Raji (cell line): Measurements from ENCODE around the gene NFATC4.

Experiments
- POLR2A ChIP-seq: IDR thresholded peaks from 2 replicates; pipeline ENCODE4 v1.6.1; 2011; ENCODE audit warnings: low read depth, low read length, control low read depth; ENCODE audit not compliant: insufficient read depth

Gene NFATC4

GRCh38 chr14:24417832-24418491 lies 50.0 kb downstream of the NFATC4 start:
- no peak for TF ChIP-seq POLR2A

GRCh38 chr14:24418492-24418873 lies 50.5 kb downstream of the NFATC4 start:
- TF ChIP-seq POLR2A = no peak

- no peak for TF ChIP-seq POLR2A
Measured at GRCh38 chr14:24422261-24422660, 54.3 kb downstream of the NFATC4 start.

GRCh38 chr14:24422694-24423601 lies 55.0 kb downstream of the NFATC4 start:
- TF ChIP-seq POLR2A = no peak

GRCh38 chr14:24425704-24426103 lies 57.7 kb downstream of the NFATC4 start:
- no peak for TF ChIP-seq POLR2A

- no peak for TF ChIP-seq POLR2A
Measured at GRCh38 chr14:24426150-24426911, 58.3 kb downstream of the NFATC4 start.

- no peak for TF ChIP-seq POLR2A
Measured at GRCh38 chr14:24426912-24427536, 59.0 kb downstream of the NFATC4 start.

GRCh38 chr14:24427537-24428508 lies 59.8 kb downstream of the NFATC4 start:
- no peak for TF ChIP-seq POLR2A

GRCh38 chr14:24428628-24429394 lies 60.8 kb downstream of the NFATC4 start:
- no peak for TF ChIP-seq POLR2A
